Measurements from ENCODE around the gene ZNF485.
"Not testable (repeated sequence)": the region's sequence is repeated elsewhere in the genome, so short reads cannot be mapped to it uniquely, and the experiment has no call there.

ZNF485 gene

DNA sequence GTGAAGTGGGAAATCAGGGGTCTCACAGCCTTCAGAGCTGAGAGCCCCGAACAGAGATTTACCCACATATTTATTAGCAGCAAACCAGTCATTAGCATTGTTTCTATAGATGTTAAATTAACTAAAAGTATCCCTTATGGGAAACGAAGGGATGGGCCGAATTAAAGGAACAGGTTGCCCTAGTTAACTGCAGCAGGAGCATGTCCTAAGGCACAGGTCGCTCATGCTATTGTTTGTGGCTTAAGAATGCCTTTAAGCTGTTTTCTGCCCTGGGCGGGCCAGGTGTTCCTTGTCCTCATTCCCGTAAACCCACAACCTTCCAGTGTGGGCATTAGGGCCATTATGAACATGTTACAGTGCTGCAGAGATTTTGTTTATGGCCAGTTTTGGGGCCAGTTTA, 4.7 kb upstream of the ZNF485 start:
- not testable (repeated sequence) for DNase-seq (ENCODE audit: extremely low read depth in 1 of 2, low read depth in 1 of 2)

- no peak for DNase-seq (ENCODE audit: extremely low read depth in 1 of 2, low read depth in 1 of 2)
Observed at GRCh38 chr10:43605850-43606322, 352 bp upstream of the ZNF485 start.

GRCh38 chr10:43607199-43607573, 948 bp downstream of the ZNF485 start:
- DNase-seq (ENCODE audit: extremely low read depth in 1 of 2, low read depth in 1 of 2) = no peak

GRCh38 chr10:43610636-43611035, 4.4 kb downstream of the ZNF485 start:
- DNase-seq (ENCODE audit: extremely low read depth in 1 of 2, low read depth in 1 of 2) = no peak

GRCh38 chr10:43616697-43617370, 10.6 kb downstream of the ZNF485 start:
- no peak for DNase-seq (ENCODE audit: extremely low read depth in 1 of 2, low read depth in 1 of 2)

- no peak for DNase-seq (ENCODE audit: extremely low read depth in 1 of 2, low read depth in 1 of 2)
Observed at GRCh38 chr10:43619368-43619767, 13.1 kb downstream of the ZNF485 start.

DNA sequence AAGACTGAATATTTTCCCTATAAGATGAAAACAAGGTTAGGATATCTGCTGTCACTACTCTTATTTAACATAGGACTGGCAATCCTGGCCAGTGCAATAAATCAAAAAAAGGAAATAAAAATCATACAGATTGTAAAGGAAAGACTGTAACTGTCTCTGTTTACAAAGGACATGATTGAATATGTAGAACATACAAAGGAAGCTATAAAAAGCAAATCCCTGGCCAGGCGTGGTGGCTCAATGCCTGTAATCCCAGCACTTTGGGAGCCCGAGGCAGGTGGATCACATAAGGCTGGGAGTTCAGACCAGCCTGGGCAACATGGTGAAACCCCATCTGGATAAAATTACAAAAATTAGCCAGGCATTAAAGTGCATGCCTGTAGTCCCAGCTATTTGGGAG, 15.8 kb downstream of the ZNF485 start:
- DNase-seq (ENCODE audit: extremely low read depth in 1 of 2, low read depth in 1 of 2) = no peak

DNA sequence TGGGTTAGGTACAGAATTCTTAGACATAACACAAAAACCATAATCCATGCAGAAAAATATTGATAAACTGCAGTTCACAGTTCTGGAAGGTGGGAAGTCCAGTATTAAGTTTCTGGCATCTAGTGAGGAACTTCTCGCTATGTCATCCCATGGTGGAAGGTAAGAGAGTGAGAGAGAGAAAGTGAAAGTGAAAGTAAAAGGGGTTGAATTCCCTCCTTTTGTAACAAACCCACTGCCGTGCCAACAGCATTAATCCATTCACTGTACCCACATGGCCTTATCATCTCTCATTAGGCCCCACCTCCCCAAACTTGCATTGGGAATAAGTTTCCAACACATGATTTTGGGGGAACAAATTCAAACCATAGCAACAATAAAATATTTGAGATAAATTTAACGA, 17.1 kb downstream of the ZNF485 start:
- no peak for DNase-seq (ENCODE audit: extremely low read depth in 1 of 2, low read depth in 1 of 2)

DNA sequence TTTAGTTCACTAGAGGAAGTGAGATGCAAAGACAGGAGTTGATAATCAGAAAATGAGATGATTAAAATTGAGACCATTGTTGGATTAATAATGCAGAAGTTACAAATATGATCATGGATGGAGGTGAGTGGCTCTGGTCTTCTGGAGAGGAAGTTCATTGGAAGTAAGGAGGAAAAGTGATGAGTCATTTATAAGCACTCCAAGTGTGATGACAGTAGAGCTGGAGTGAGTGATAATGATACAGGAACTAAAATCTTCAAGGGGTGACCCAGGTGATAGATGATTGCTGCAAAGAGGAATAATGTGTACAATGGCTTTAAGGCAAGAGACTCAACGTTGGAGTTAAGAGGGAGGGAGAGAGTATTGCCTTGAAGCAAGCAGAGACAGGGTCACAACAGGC, 21.7 kb downstream of the ZNF485 start:
- no peak for DNase-seq (ENCODE audit: extremely low read depth in 1 of 2, low read depth in 1 of 2)

GRCh38 chr10:43628956-43629355, 22.7 kb downstream of the ZNF485 start:
- no peak for DNase-seq (ENCODE audit: extremely low read depth in 1 of 2, low read depth in 1 of 2)

DNA sequence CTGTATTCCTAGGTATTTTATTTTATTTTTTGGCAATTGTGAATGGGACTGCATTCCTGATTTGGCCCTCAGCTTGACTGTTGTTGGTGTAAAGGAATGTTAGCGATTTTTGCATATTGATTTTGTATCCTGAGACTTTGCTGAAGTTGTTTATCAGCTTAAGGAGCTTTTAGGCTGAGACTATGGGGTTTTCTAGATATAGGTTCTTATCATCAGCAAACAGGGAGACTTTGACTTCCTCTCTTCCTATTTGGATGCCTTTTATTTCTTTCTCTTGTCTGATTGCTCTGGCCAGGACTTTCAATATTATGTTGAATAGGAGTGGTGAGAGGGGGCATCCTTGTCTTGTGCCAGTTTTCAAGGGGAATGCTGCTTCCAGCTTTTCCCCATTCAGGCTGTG, 29.6 kb downstream of the ZNF485 start:
- not testable (repeated sequence) for DNase-seq (ENCODE audit: extremely low read depth in 1 of 2, low read depth in 1 of 2)

DNA sequence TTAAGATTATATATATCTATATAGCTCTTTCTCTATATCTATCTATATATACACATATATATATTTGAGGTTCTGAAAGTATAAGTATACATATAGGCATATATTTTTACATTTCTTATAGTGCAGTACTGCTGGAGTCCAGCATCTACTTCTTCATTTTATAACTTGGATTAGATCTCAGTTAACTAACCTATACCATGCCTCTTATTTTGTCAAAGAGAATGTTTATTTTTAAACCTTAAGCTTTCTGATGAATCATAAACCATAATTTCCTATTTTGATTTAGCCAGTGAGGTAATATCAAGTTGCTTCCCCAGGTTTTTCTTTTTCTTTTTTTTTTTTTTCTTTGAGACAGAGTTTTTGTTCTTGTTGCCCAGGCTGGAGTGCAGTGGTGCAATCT, 34.4 kb downstream of the ZNF485 start:
- DNase-seq (ENCODE audit: extremely low read depth in 1 of 2, low read depth in 1 of 2) = no peak

- no peak for DNase-seq (ENCODE audit: extremely low read depth in 1 of 2, low read depth in 1 of 2)
Observed at GRCh38 chr10:43644252-43644651, 38.0 kb downstream of the ZNF485 start.

- no peak for DNase-seq (ENCODE audit: extremely low read depth in 1 of 2, low read depth in 1 of 2)
Observed at GRCh38 chr10:43645866-43646265, 39.6 kb downstream of the ZNF485 start.

- no peak for DNase-seq (ENCODE audit: extremely low read depth in 1 of 2, low read depth in 1 of 2)
Observed at GRCh38 chr10:43647576-43647975, 41.3 kb downstream of the ZNF485 start.

DNA sequence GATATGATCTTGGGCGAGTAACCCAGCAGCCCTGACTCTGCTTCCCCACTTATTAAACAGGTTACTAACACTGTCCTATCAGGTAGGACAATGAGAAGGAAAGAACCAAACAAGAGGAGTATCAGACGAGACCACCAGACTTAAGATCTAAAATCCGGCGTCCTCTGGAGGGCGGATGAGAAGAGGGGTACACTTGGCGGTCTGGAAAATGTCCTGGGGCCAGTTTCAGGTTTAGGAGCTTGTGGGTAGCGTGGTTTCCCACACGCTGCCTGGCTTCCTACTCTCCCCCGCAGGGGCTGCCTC, 41.8 kb downstream of the ZNF485 start:
- DNase-seq (ENCODE audit: extremely low read depth in 1 of 2, low read depth in 1 of 2) = no peak

- DNase-seq (ENCODE audit: extremely low read depth in 1 of 2, low read depth in 1 of 2) = peak; percentile 34 to 67
Observed at GRCh38 chr10:43648398-43649184, 42.4 kb downstream of the ZNF485 start, which contains the start of gene ZNF32. Gene ZNF32 (minus strand): TSS chr10:43648881. CDS start chr10:43646133, 2,748 bp downstream.

GRCh38 chr10:43649185-43649523, 42.9 kb downstream of the ZNF485 start:
- no peak for DNase-seq (ENCODE audit: extremely low read depth in 1 of 2, low read depth in 1 of 2)

GRCh38 chr10:43653746-43654145, 47.5 kb downstream of the ZNF485 start:
- no peak for DNase-seq (ENCODE audit: extremely low read depth in 1 of 2, low read depth in 1 of 2)

GRCh38 chr10:43655311-43655710, 49.1 kb downstream of the ZNF485 start:
- DNase-seq (ENCODE audit: extremely low read depth in 1 of 2, low read depth in 1 of 2) = no peak

DNA sequence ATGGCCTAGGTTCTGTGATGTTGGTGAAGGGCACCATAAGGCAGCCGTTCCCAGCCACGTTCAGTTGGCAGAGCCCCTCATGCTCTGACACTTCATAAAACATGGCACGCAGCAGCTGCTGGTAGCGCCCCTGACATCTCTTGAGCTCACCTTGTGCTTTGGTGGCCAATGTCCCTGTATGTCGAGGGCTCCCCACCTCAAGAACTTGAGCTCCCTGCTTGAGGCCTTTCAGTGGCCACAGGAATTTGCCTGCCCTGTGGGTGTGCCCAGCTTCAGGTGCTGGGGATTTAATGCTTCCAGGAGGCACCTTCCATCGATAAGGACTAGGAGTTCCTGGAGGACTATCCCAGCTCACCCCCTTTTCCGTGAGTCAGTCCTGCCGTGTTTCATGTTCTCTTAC, 52.0 kb downstream of the ZNF485 start:
- DNase-seq (ENCODE audit: extremely low read depth in 1 of 2, low read depth in 1 of 2) = no peak

GRCh38 chr10:43665054-43665453, 58.8 kb downstream of the ZNF485 start:
- DNase-seq (ENCODE audit: extremely low read depth in 1 of 2, low read depth in 1 of 2) = no peak

DNA sequence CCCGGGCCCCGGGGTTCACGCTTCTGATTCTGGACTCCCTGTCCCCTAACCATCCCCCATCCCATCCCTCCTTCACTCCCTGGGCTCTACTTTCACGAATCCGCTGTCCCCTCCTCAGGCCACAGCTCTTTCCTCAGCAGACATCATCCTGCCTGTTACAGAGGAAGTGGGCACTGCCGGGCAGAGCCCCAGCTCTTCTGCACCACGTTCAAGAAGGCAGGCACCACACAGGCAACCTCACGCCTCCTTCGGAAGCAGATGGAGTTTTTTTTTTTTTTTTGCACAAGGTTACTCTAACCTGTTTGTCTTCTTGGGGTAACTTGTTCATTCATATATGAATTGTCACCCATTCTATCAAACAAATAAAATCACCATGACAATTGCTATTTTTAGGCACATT, 60.3 kb downstream of the ZNF485 start:
- no peak for DNase-seq (ENCODE audit: extremely low read depth in 1 of 2, low read depth in 1 of 2)

All from activated CD8-positive, alpha-beta memory T cell treated with anti-CD3 and anti-CD28 coated beads for 1 hour (primary cell).